HG03175 (cell line): ENCODE measurements around the gene PRSS48.
"Not testable (repeated sequence)": the region's sequence is repeated elsewhere in the genome, so short reads cannot be mapped to it uniquely, and the experiment has no call there.

ENCODE experiments used
- ATAC-seq: cut with Tn5 transposase; IDR thresholded peaks from one replicate; pipeline ENCODE4 v1.9.1; 2021; ENCODE audit warnings: mild to moderate bottlenecking, moderate library complexity; ENCODE audit not compliant: unreplicated experiment

PRSS48 gene, protein sequence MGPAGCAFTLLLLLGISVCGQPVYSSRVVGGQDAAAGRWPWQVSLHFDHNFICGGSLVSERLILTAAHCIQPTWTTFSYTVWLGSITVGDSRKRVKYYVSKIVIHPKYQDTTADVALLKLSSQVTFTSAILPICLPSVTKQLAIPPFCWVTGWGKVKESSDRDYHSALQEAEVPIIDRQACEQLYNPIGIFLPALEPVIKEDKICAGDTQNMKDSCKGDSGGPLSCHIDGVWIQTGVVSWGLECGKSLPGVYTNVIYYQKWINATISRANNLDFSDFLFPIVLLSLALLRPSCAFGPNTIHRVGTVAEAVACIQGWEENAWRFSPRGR

GRCh38 chr4:151276787-151277562 lies at the start of gene PRSS48:
TSS of gene PRSS48 (plus strand) at chr4:151277161. CDS start at chr4:151277173, 12 bp downstream.
- no peak for ATAC-seq

- no peak for ATAC-seq
Measured at GRCh38 chr4:151227172-151227571, 49.8 kb upstream of the PRSS48 start.

DNA sequence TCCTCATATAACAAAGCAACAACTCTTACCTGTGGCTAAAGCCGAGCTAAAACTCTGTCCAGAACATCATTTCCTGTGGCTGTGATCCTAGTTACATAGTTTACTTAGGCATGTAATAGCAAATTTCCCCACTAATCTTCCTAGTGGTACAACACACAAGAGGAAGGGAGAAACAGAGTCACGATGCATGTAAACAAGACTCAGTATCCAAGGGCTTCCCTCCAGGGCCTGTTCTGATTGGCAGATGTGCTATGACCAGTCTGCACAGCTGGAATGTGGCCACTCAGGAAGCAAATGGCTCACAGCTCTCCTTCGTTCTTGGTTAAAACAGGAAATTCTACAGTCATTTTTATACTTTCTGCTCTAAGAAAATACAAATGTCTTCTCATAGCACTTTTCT lies 49.2 kb upstream of the PRSS48 start:
- ATAC-seq: no peak

GRCh38 chr4:151228189-151229119 lies 48.5 kb upstream of the PRSS48 start:
- no peak for ATAC-seq

DNA sequence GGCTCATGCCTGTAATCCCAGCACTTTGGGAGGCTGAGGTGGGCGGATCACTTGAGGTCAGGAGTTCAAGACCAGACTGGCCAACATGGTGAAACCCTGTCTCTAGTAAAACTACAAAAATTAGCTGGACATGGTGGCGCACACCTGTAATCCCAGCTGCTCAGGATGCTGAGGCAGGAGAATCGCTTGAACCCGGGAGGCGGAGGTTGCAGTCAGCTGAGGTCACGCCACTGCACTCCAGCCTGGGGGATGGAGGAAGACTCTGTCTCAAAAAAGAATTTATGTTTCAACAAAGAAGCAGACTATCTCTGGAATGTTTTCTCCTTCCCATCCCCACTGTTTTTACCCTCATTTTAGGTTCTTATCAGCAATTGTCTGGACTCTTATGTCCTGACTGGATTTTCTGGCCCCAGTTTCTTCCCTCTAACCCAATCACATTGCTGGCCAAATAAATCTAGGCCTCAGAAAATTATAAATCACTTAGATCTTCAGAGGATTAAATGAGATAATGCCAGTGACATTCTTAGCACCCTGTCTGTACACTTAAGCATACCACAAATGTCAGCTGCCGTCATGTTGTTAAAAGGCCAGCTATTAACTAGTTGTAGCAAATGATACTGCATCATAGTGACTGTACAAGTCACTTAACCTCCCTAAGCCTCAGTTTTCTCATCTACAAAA lies 44.9 kb upstream of the PRSS48 start:
- ATAC-seq: no peak

DNA sequence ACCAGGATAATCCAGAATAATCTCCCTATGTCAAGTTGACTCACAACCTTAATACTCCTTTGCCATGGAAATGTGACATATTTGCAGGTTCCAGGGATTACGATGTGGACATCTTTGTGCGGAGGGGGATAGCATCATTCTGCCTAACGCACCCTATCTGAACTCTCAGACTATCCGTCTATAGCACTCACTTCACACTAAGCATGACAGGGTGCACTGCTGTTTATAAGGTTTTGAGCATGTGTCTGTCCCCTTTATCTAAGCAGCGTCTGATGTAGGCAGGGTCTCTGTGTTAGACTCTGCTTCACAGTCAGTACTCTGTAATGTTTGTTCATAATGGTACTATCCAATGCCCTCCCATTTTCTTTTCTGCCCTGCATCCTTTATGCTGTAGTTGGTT lies 43.4 kb upstream of the PRSS48 start:
- no peak for ATAC-seq

GRCh38 chr4:151235373-151235772 lies 41.6 kb upstream of the PRSS48 start:
- not testable (repeated sequence) for ATAC-seq

- ATAC-seq: no peak
Measured at GRCh38 chr4:151236036-151236435, 40.9 kb upstream of the PRSS48 start.

DNA sequence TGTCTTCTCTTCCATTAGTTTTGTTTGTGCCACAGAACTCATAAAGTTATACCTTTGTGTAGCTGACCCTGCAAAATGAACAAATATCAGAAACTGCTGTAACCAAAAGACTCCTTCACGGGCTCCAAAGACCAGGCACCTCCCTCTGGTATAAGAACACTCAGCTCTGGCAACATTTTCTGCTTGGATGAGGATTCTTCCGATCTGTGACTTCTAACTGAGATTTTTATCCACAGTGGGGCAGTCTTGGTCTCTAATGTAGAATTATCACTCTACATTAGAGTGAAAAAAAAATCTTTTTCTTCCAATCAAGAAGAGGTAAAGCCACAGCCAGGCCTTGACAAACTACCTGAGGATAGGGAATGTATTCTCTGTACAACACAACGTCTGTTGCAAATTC lies 38.5 kb upstream of the PRSS48 start:
- ATAC-seq: no peak

DNA sequence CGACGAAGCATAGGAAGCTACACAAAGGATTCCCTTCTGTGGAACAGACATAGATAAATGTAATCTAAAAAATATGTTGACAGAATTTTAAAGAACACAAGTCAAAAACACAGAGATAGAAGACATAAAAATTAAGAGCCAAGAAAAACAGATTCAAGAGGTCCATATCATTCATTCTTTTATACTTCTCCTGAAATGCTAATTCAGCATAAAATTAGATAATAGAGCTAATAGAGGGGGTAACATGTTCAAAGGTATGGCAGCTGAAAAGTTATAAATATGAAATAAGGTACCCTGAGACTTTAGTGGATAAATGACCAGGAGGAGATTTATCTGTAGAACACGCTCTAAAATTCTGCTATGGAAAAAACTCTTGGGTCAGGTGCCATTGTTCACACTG lies 37.4 kb upstream of the PRSS48 start:
- ATAC-seq: no peak

GRCh38 chr4:151242305-151242704 lies 34.7 kb upstream of the PRSS48 start:
- ATAC-seq: no peak

- no peak for ATAC-seq
Measured at GRCh38 chr4:151246742-151247141, 30.2 kb upstream of the PRSS48 start.

- no peak for ATAC-seq
Measured at GRCh38 chr4:151247395-151247794, 29.6 kb upstream of the PRSS48 start.

DNA sequence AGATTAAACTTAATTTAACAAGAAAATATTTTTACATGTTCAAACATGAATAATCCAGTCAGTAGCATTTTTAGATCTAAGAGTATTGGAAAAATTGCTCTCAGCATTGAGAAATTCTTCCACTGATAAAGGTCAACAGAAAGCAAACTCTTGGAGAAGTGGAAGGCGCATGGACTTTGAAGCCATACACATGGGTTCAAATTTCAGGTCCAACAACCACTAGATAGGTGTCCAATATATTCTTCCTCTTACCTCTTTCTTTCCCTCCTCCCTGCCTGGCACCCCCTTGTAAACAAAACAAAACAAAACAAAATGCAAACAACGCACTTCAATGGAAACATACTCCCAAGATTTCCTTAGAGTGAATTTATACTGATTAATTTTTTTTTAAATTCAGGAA lies 28.4 kb upstream of the PRSS48 start:
- no peak for ATAC-seq

DNA sequence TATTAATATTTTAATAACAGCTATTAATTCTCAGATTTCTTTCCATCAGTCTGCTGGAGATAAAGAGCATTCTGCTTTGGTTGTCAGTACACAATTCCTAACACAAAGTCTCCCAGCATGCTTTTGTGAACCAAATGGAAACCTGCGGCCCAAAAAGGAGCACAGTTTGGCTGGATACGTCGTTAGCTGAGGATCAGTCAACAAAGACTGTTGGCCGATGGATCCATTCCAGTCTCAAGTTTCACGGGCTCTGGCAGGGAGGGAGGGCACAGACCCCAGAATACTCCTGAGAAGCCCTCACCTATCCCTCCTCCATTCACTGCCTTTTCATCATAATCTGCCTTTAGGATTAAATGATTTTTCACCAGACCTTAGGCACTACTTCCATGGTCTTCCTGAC lies 26.3 kb upstream of the PRSS48 start:
- ATAC-seq: no peak

DNA sequence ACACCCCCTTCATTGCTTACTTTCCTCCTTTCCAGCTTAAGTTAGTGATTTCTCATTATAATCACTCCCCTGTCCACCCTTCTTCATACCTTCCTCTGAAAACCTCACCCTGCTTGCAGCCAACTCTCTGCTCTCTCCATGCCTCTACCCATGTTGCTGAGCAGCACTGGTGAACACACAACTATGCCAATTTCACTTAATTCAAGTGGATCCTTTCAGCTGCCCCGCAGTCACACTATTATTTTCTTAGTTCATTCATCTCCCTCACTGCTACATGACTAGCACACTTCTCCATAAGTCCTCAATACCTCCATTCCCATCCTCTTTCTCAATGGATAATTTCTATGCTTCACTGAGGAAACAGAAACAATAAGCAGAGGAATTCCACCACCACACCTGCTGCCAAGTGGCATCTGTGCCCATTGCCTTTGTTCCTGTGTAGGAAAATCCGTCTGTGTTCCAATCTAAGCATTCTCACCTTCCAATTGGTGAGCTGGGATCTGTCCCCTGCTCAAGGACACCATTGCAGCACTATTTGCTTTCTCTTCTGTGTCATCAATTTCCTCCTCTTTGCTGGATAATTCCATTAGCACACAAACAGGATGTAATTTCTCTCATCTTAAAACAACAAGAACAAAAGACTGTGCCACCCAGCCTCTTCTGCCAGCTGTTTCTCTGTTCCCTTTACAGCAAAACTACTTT lies 25.2 kb upstream of the PRSS48 start:
- no peak for ATAC-seq

DNA sequence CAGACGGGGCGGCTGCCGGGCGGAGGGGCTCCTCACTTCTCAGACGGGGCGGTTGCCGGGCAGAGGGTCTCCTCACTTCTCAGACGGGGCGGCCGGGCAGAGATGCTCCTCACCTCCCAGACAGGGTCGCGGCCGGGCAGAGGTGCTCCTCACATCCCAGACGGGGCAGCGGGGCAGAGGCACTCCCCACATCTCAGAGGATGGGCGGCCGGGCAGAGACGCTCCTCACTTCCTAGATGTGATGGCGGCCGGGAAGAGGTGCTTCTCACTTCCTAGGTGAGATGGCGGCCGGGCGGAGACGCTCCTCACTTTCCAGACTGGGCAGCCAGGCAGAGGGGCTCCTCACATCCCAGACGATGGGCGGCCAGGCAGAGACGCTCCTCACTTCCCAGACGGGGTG lies 21.7 kb upstream of the PRSS48 start:
- ATAC-seq: not testable (repeated sequence)

DNA sequence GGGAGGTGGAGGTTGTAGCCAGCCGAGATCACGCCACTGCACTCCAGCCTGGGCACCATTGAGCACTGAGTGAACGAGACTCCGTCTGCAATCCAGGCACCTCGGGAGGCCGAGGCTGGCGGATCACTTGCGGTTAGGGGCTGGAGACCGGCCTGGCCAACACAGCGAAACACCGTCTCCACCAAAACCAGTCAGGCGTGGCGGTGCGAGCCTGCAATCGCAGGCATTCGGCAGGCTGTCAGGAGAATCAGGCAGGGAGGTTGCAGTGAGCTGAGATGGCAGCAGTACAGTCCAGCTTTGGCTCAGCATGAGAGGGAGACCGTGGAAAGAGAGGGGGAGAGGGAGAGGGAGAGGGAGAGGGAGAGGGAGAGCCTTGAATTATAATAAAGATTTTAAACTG lies 21.3 kb upstream of the PRSS48 start:
- ATAC-seq: not testable (repeated sequence)

GRCh38 chr4:151256134-151256533 lies 20.8 kb upstream of the PRSS48 start:
- no peak for ATAC-seq

DNA sequence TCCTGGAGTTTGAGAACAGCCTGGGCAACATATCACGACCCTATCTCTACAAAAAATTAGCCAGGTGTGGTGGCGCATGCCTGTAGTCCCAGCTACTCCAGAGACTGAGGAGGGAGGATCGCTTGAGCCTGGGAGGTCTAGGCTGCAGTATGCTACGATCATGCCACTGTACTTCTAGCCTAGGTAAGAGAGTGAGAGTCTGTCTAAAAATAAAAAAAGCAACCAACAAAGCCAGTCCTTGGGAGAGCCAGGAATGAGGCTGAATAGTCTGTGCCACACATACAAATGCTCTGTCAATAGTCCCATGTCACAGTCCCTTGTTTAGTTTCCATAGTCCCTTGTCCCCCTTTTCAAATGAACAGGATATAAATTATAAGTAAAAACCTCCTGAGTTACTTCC lies 19.3 kb upstream of the PRSS48 start:
- ATAC-seq: no peak
